IPS-20b (cell line): ENCODE results near the gene BDKRB2.

Source experiments
- H3K27ac ChIP-seq: one replicate; pipeline ENCODE4 v1.5.1; 2013; ENCODE audit warnings: low read length
- H3K27me3 ChIP-seq: 2 replicates; pipeline ENCODE4 v1.6.1; 2013; ENCODE audit warnings: mild to moderate bottlenecking, low read length, inconsistent platforms; ENCODE audit not compliant: insufficient read depth
- H3K36me3 ChIP-seq: 2 replicates; pipeline ENCODE4 v1.6.1; 2013; ENCODE audit warnings: low read depth, mild to moderate bottlenecking, inconsistent platforms, low read length, moderate library complexity; ENCODE audit not compliant: insufficient read depth
- H3K4me1 ChIP-seq: 2 replicates; pipeline ENCODE4 v1.6.1; 2013; ENCODE audit warnings: mild to moderate bottlenecking, control low read depth, inconsistent platforms, low read length, moderate library complexity; ENCODE audit not compliant: insufficient read depth
- H3K4me3 ChIP-seq: 2 replicates; pipeline ENCODE4 v1.5.1; 2013; ENCODE audit warnings: mild to moderate bottlenecking, low read length, inconsistent platforms
- H3K9ac ChIP-seq: 2 replicates; pipeline ENCODE4 v1.6.1; 2013; ENCODE audit warnings: low read depth, mild to moderate bottlenecking, inconsistent platforms, low read length, moderate library complexity
- H3K9me3 ChIP-seq: 2 replicates; pipeline ENCODE4 v1.6.1; 2013; ENCODE audit warnings: mild to moderate bottlenecking, low read depth, low read length, inconsistent platforms; ENCODE audit not compliant: insufficient read depth

The BDKRB2 gene

GRCh38 chr14:96194262-96194656 lies 10.4 kb upstream of the BDKRB2 start:
- H3K27me3 ChIP-seq: no peaks in the 10 kb centered on the region
- H3K36me3 ChIP-seq: no peaks in the 10 kb centered on the region
- H3K4me1 ChIP-seq: peaks cover 16% of the 10 kb centered on the region
- H3K4me3 ChIP-seq: no peak overlapping the region
- H3K9ac ChIP-seq: no peak overlapping the region
- H3K27ac ChIP-seq: no peak overlapping the region
- H3K9me3 ChIP-seq: no peaks in the 10 kb centered on the region

GRCh38 chr14:96194657-96195431 lies 9.8 kb upstream of the BDKRB2 start:
- no peak overlapping the region for H3K4me3 ChIP-seq
- H3K36me3 ChIP-seq: no peaks in the 10 kb centered on the region
- no peak overlapping the region for H3K27ac ChIP-seq
- H3K27me3 ChIP-seq: no peaks in the 10 kb centered on the region
- H3K9ac ChIP-seq: no peak overlapping the region
- H3K9me3 ChIP-seq: no peaks in the 10 kb centered on the region
- peaks cover 16% of the 10 kb centered on the region for H3K4me1 ChIP-seq

GRCh38 chr14:96195441-96196081 lies 9.1 kb upstream of the BDKRB2 start:
- Histone ChIP-seq H3K27ac (no peak overlapping the region), H3K4me1 (peaks cover 16% of the 10 kb centered on the region), H3K9ac (no peak overlapping the region), H3K4me3 (no peak overlapping the region), H3K36me3 (no peaks in the 10 kb centered on the region), H3K27me3 (no peaks in the 10 kb centered on the region), H3K9me3 (no peaks in the 10 kb centered on the region)

- Histone ChIP-seq H3K4me1 (peaks cover 7% of the 10 kb centered on the region), H3K9me3 (no peaks in the 10 kb centered on the region), H3K36me3 (no peaks in the 10 kb centered on the region), H3K27me3 (0 out of 2 replicates have a peak, but pooled peaks cover under 1% of the 10 kb centered on the region), H3K9ac (no peak overlapping the region), H3K4me3 (no peak overlapping the region), H3K27ac (no peak overlapping the region)
These were observed 7.3 kb upstream of the BDKRB2 start for GRCh38 chr14:96197163-96197852.

GRCh38 chr14:96197969-96198368 lies 6.7 kb upstream of the BDKRB2 start:
- no peaks in the 10 kb centered on the region for H3K36me3 ChIP-seq
- H3K9ac ChIP-seq: no peak overlapping the region
- H3K4me1 ChIP-seq: peaks cover under 1% of the 10 kb centered on the region; the same call in 1 of the 2 replicates
- no peak overlapping the region for H3K4me3 ChIP-seq
- no peak overlapping the region for H3K27ac ChIP-seq
- H3K9me3 ChIP-seq: no peaks in the 10 kb centered on the region
- peaks cover 5% of the 10 kb centered on the region; the same call in 1 of the 2 replicates for H3K27me3 ChIP-seq

GRCh38 chr14:96198430-96199130 lies 6.1 kb upstream of the BDKRB2 start:
- H3K9me3 ChIP-seq: no peaks in the 10 kb centered on the region
- H3K4me1 ChIP-seq: no peaks in the 10 kb centered on the region
- H3K27me3 ChIP-seq: peaks cover 11% of the 10 kb centered on the region
- no peak overlapping the region for H3K9ac ChIP-seq
- no peaks in the 10 kb centered on the region for H3K36me3 ChIP-seq
- no peak overlapping the region for H3K27ac ChIP-seq
- H3K4me3 ChIP-seq: no peak overlapping the region

- H3K9me3 ChIP-seq: no peaks in the 10 kb centered on the region
- no peak overlapping the region for H3K9ac ChIP-seq
- H3K4me1 ChIP-seq: peaks cover 7% of the 10 kb centered on the region; the same call in 1 of the 2 replicates
- H3K27ac ChIP-seq: no peak overlapping the region
- peaks cover 35% of the 10 kb centered on the region for H3K27me3 ChIP-seq
- no peak overlapping the region for H3K4me3 ChIP-seq
- no peaks in the 10 kb centered on the region for H3K36me3 ChIP-seq
These were observed 3.5 kb upstream of the BDKRB2 start for GRCh38 chr14:96201157-96201556.

- Histone ChIP-seq H3K4me1 (peaks cover 7% of the 10 kb centered on the region; the same call in 1 of the 2 replicates), H3K4me3 (no peak overlapping the region), H3K27ac (no peak overlapping the region)
These were observed 2.7 kb upstream of the BDKRB2 start for GRCh38 chr14:96201965-96202364.

GRCh38 chr14:96202441-96203094 lies 2.1 kb upstream of the BDKRB2 start:
- H3K9ac ChIP-seq: no peak overlapping the region
- H3K36me3 ChIP-seq: no peaks in the 10 kb centered on the region
- no peak overlapping the region for H3K4me3 ChIP-seq
- H3K9me3 ChIP-seq: no peaks in the 10 kb centered on the region
- H3K27ac ChIP-seq: no peak overlapping the region
- H3K27me3 ChIP-seq: peaks cover 35% of the 10 kb centered on the region
- H3K4me1 ChIP-seq: peaks cover 7% of the 10 kb centered on the region; the same call in 1 of the 2 replicates

More at GRCh38 chr14:96201965-96202364, 2.7 kb upstream of the BDKRB2 start:
- peaks cover 35% of the 10 kb centered on the region for H3K27me3 ChIP-seq
- H3K9me3 ChIP-seq: no peaks in the 10 kb centered on the region
- no peaks in the 10 kb centered on the region for H3K36me3 ChIP-seq
- H3K9ac ChIP-seq: no peak overlapping the region

GRCh38 chr14:96203116-96203515 lies 1.5 kb upstream of the BDKRB2 start:
- H3K27ac ChIP-seq: no peak overlapping the region
- peaks cover 7% of the 10 kb centered on the region; the same call in 1 of the 2 replicates for H3K4me1 ChIP-seq
- no peaks in the 10 kb centered on the region for H3K9me3 ChIP-seq
- peaks cover 35% of the 10 kb centered on the region for H3K27me3 ChIP-seq
- H3K9ac ChIP-seq: no peak overlapping the region
- H3K36me3 ChIP-seq: no peaks in the 10 kb centered on the region
- no peak overlapping the region for H3K4me3 ChIP-seq

- peaks cover 35% of the 10 kb centered on the region for H3K27me3 ChIP-seq
- H3K27ac ChIP-seq: no peak overlapping the region
- H3K36me3 ChIP-seq: no peaks in the 10 kb centered on the region
- no peak overlapping the region for H3K9ac ChIP-seq
- H3K4me3 ChIP-seq: no peak overlapping the region
- H3K4me1 ChIP-seq: peaks cover 7% of the 10 kb centered on the region; the same call in 1 of the 2 replicates
- H3K9me3 ChIP-seq: no peaks in the 10 kb centered on the region
These were observed 1.0 kb upstream of the BDKRB2 start for GRCh38 chr14:96203635-96204034.
